RCC 7860 (cell line): ENCODE results near the gene RASA3.
A peak's percentile ranks its signal among the peaks of the same experiment; 100 is the strongest.

Experiments
- DNase-seq: peaks from one replicate; pipeline ENCODE4 v3.0.0-alpha.2; 2015; ENCODE audit warnings: low spot score
- FAIRE-seq: peaks from 2 replicates; lab custom pipeline; 2012; peaks lifted over from hg19 to GRCh38; lab: Jason Lieb, UNC

RASA3 gene

DNA sequence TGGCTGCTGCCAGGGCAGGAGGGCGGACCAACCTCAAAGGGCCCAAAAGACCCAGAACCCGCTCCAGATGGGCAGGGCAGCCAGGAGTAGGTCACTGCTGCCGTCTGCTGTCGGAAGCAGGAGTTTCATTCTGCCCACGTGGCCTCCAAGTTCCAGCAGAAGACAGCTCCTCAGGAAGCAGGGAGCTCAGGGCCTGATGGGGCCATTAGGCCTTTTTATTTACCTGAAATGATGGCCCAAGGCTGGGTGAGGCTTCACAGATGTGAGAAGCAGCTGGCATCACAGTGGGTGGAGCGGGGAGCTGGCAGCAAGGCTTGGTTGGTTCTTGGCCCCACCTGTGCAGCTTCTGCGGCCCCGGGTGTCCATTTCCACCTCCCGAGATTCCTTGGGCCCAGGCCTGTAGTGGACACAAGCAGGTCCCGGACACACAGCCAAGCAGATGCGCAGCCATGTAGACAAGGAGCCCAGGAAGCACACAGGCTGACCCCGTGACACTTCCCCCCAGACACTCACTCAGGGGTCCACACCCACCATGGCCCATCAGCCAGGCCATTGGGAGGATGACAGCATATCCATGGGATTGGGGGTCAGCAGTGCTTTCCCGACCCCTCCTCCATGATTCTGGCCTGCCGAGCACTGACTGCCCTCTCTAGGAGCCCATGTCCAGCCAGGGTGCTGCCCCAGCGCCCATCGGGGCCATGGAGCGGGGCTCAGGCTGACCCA lies 185.0 kb downstream of the RASA3 start:
- DNase-seq: no peak
- FAIRE-seq: no peak

DNA sequence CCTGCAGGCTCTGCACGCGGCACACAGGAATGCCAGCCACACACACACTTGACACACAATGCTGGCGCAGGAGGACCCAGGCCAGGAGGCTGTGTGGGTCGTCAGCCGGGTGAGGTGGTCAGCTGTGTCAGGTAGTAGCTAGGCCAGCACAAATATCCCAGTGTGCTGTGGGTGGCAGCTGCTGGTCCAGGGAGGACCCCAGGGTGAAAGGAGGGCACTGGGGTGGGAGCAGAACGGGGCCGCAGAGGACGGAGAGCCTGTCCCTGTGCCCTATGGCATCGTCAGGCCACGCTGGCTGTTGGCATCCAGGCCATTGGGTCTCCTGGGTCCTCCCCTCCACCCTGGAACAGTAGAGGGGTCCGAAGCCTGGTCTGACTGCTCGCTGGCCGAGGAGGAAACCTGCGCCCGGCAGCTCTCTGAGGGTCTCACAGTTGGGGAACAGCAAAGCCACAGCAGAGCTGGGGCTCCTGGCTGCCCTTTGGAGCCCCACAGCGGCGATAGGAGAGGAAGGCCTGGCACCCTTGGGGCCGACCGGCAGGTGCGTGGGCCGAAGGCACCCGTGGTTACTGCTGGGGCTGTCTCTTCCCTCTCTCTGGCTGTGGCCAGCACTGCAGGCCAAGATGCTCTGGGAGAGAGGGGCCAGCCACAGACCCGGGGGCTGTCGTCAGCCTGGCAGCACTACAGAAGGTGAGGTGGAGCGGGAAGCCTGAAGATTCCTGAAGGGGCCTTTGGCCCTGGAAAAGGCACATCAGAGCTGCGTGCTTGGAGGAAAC lies 185.8 kb downstream of the RASA3 start:
- no peak for FAIRE-seq
- DNase-seq: no peak

DNA sequence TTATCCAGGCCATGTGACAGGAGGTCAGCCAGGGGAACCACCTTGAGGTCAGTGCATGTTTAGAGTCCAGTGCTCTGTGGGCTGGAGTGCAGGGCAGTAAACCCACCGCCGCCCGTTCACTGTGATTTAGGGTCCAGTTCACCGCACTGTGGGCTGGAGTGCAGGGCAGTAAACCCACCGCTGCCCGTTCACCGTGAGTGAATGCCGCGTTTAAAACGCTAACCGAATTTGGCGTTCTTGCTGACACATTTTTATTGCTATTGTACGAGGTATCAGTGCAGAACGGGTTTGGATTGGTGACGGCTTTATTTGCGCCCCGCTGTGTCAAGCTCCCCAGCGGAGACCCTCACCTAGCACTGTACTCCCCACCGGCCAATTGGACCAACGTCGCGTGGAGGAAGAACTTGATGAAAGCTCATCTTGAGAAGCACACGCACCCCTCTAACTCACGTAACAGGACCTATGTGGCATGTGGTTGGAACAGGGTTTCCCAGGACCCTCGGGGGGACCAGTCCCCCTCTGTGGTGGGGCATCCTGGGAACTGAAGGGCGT lies 186.5 kb downstream of the RASA3 start:
- no peak for FAIRE-seq
- no peak for DNase-seq

DNA sequence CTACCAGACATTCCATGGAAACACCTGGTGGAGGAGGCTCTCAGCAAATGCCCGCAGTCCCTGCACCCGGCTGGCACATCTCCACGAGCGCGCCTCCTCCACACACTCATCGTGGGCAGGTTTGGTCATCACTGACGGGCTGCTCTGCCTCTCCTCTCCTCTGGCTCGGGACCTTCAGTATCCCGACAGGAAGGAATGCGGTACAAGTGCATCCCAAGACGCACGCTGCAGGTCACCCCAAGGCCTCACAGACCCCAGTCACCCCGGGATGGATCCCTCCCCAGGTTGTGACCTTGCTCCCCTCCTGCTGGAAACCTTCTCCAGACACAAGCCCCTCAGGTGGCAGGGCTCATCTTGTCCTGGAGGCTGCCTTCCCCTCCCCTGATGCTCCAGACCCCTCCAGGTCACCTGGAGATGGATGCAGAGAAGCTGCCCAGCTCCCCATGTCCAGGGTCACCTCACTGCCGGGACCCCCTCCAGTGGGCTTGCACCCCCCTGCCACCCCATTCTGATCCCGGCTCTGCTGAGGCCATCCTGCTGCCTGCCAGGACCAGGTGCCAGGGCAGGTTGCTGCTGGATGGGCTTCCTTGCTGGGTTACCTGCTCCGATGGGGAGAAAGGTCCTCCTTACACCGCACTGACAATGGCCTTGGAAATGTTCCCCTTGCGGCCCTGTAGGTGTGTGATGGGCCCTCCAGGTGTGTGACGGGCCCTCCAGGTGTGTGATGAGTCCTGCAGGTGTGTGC lies 188.4 kb downstream of the RASA3 start:
- DNase-seq: no peak
- FAIRE-seq: no peak

DNA sequence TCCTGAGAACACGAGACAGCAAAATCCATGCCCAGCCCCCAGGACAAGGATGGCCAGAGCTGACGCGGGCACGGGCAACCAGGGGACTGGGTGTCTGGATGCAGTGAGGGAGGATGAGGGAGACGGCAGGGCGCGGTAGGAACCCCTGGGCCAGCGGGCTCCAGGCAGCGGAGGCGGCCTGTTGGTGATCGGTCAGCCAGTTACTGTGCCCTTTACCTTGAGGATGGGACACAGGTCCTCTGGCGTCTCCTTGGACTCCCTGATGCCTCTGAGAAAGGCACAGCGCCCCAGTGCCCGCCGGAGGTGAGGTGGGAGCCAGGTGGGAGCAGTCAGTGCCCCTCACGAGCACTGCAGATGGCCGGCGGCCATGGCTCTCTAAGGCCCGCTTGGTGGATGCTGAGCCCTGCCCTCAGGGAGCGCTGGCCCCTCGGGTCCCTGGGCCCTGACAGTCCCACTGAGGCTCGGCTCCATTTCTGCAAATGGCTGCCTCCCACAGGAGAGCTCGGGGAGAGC lies 189.8 kb downstream of the RASA3 start:
- FAIRE-seq: no peak

DNA sequence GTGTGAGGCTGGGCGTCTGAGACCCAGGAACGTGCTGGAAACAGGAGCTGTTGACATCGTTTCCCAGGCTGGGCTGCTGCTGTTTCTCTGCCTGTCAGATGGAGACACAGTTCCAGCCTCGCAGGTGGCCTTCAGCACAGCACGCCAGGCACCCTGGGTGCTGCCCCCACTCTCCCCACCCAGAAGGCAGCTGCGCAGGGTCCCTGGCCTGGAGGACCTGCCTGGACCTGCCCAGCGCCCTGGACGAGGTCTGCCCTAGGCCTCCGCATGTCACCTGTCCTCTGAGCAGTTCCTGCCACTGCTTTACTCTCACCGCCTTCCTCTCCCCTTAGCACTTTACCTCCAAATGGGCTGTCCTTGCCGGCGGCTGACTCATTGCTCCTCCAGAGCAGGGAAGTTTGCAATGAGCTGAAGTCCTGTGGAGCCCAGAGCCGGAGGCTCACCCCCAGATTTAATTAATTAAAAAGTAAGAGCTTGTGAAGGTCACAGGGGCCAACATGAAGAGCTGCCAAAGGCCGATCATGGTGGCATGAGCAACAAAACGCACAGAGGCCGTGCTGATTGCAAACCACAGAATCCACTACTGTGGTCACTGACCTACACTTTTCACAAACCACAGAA lies 190.7 kb downstream of the RASA3 start:
- DNase-seq (peak; percentile 42), FAIRE-seq (no peak)

More for the DNA sequence above, 189.8 kb downstream of the RASA3 start:
- DNase-seq: no peak

DNA sequence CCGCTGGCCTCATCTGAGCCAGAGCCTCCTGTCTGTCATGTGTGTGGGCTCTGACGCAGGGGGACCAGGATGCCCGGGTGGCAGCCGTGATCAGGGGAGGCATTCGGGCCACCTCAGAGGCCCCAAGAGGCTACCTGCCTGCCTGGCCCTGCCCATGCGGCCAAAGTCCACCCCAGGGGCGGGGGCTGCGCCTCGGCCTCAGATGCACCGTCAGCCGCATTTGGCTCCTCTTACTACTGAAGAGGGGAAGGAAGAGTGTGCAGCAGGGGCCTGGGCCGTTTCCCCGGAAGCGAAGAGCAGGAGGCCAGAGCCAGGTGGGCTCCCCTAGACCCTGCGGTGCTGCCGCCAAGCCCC lies 192.5 kb downstream of the RASA3 start:
- DNase-seq (no peak), FAIRE-seq (no peak)

DNA sequence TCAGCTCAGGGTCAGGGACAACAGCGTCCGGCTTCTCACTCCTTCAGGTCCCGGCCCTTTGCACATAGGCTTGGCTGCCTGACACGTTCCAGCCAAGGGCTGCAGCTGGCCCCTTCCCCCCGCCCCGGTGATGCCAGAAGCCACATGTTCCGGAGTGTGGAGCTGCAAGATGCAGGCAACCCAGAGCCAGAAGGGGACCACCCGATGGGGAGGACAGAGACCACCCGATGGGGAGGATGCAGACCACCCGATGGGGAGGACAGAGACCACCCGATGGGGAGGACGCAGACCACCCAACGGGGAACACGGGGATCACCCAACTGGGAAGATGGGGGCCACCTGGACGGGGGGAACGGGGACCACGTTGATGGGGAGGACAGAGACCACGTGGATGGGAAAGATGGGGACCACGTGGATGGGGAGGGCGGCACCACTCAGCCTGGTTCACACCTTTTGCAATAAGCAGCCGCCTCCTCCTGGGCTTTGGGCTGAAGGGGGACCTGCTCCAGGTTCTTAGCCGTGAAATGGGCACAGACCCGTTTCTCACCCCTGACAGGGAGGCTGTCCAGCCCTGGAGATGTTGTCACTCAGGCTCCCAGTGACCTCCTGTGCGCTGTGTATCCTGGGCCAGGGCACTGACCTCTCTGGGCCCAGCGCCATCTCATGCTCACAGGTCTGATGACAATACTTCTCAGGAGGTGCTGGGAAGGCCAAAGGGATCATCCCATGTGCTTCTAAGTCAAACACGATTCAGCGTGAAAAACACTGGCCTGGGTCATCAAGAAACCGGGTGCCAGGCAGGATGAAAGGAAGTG lies 193.1 kb downstream of the RASA3 start:
- DNase-seq (no peak), FAIRE-seq (no peak)

DNA sequence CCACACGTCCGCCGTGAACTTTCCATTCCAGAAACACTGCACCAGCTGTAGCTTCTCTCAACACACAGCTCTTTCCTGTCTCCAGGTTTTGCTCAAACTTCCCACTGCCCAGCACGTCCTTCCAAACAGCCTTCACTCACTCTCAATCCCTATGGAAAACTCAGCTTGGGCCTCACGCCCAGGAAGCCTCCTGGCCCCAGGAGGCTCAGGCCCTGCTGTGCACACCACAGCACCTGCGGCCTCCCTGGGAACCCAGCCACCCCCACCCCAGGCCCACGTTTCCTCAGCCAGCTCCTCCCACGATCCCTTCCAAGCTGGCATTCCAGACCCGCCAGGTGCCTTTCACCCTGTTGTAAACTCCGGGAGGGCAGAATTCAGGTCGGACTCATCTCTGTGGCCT lies 193.7 kb downstream of the RASA3 start:
- DNase-seq (no peak), FAIRE-seq (no peak)

DNA sequence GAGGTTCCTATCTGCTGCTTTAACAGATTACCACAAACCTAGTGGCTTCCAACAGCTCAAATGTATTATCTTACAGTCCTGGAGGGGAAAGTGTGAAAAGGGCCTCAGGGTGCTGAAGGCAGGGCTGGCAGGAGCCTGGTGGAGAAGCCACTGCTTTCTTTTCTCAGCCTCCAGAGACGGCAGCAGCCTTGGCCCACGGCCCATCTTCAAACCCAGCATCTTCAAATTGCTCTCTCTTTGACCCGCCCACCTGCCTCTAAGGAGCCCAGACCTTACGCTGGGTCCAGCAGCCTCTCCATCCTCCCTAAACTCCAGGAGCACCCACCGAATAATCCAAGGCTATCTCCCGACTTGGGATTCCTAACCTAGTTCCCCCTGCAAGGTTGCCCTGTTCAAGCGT lies 194.2 kb downstream of the RASA3 start:
- FAIRE-seq (no peak), DNase-seq (no peak)

DNA sequence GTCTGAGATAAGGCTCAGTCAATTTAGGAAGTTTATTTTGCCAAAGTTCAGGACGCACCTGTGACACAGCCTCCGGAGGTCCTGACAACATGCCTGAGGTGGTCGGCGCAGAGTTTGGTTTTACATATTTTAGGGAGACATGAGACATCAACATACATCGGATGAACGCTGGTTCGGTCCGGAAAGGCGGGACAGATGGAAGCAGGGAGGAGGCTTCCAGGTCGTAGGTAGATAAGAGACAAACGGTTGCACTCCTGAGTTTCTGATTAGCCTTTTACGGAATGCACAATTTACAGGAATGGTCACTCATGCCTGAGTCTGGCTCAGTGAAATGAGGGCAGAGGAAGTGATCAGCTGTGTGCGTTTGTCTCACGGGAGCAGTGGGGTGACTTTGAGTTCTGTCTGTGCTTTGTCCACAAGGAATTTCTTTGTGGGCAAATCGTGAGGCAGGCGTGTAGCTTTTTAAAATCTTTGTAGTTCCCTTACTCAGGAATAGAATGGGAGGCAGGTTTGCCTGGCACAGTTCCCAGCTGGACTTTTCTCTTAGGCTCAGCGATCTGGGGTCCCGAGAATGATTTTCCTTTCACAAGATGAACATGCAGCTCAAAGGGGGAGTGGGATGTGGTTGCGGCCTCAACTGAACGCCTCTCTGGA lies 194.8 kb downstream of the RASA3 start:
- FAIRE-seq (no peak), DNase-seq (no peak)

DNA sequence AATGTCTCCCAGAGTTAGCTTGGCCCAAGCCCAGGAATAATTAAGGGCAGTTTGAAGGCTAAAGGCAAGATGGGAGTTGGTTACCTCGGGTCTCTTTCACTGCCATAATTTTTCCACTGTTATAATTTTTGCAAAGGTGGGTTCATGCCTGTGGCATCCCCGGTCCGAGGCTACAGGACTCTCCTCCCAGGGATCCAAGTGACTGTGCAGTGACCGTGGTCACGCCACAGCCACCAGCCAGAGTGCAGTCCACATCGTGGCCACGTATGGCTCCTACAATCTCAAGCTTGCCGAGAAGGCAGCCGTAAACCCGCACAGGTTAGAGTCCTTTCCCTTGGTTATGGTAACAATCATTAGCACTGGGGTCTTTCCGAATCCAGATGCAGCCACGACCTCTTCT lies 195.3 kb downstream of the RASA3 start:
- FAIRE-seq: no peak

DNA sequence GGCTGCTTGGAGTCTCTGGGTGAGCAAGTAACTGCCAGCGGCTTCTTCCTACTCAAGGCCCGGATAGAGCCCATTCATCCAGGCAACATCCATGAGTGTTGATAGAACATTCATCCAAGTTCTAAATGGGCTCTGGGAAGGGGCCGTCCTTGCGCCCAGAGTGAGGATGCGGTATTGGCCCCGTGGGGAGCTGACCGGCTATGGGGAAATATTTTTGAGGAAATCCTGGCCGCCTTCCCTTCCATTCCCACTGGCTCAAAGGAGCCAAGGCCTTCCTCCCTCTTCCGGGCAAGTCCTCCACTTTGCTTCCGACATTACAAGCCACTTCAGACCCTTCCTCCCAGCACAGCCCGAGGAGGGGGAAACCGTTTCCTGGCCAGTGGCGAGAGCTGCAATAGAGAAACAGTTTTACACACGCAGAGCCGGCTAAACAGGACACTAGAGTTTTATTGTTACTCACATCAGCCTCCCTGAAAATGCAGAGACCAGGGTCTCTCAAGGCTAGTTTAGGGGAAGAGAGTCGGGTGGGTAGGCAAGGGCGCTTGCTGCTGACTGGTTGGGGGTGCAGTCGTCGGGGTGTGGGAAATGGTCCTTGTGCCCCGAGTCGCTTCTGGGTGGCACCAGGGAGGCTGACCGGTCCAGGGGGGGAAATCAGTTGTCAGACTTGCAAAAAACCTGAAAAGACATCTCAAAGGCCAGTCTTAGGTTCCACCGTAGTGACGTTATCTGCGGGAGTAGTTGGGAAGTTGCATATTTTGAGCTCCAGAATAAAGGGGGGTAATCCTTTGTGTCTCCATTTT lies 196.1 kb downstream of the RASA3 start:
- no peak for FAIRE-seq
- no peak for DNase-seq

More for the DNA sequence above, 195.3 kb downstream of the RASA3 start:
- no peak for DNase-seq

DNA sequence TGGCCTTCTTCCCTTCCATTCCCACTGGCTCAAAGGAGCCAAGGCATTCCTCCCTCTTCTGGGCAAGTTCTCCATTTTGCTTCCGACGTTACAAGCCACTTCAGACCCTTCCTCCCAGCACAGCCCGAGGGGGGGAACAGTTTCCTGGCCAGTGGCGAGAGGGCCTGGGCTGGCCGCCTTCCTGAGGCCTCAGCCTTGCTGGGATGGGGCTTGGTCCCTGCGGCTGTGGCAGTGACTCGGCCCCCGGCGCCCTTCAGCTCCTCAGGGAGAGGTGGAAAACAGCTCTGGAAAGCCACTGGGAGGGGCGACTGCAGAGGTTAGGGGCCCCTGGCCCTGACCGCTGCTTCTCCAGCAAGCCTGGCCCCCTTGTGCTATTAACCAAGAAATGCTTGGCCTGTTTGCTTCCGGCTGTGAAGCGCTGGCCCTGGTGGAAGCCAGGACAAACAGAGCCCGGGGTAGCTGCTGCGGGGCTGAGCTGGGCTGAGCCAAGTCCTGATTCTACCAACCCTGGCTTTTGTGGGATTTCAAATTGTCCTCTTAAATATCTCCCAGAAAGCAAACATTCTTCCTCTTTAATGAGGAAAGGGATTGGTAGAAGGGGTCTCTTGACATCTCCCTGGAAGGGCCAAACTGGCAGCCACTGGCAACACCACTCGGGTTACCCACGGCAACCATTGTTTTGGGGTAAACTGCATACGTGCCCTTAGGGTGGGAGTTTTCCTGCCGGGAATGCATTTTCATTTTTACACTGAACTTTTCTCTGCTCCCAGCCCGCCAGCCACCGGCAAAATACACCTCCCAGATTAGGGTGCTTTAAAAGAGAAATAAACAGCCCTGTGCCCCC lies 197.2 kb downstream of the RASA3 start:
- no peak for FAIRE-seq
- no peak for DNase-seq

DNA sequence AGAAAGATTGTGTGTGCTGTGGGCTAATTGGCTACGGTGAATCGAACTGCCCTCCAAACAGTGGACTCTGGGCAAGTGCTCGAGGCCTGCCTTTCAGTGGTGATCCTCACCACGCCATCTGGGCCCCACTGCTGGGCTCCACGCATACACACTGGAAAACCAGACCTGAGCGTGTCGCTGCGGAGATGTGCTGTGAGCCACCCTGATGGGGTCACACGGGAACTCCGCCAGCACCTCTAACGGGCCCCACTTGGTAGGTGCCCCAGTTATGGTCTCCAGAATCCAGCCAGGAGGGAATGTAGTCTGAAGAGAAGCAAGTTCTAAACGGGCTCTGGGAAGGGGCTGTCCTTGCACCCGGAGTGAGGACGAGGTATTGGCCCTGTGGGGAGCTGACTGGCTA lies 197.8 kb downstream of the RASA3 start:
- DNase-seq (no peak), FAIRE-seq (no peak)

DNA sequence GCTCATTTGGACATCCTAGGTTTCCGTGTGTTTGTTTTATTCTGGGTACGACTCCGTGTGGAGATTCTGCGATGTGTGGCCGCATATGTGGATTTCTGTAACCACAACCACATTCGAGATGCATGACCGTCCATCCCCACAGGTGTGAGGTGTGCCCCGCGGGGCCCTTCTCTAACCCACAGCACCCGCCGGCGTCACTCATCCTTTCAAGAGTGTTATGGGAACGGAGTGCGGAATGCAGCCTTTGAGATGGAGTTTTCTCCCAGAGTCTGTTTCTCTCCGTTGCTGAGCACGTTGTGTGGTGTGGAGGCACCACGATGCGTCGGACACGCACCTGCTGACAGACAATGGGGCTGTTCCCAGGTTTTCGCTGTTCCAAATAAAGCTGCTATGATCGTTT lies 198.5 kb downstream of the RASA3 start:
- FAIRE-seq: no peak
- no peak for DNase-seq

DNA sequence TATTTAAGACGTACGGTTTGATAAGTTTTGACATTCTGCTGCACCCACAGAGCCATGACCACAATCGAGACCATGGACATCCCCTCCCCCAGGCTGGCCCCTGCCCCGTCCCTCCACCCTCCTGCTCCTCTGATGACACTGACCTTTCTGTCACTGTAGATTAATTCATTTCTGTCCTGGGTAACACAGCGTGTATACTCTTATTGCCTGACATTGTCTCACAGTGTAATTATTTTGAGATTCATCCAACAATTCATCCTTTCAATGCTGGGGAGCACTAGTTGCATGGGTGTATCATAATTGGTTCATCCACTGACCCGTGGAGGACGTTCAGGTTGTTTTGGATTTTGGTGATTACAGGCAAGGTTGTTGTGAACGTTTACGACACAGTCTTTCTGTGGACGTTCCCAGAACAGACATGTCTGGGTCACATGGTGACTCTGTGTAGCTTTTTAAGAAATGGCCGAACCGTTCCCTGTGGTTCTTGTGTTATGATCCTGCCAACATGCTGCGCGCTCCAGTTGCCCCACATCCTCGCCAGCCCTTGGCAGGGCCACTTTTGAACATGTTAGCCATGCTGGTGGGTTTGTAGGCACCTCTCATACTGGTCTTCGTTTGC lies 200.5 kb downstream of the RASA3 start:
- no peak for FAIRE-seq

More for the DNA sequence above, 200.5 kb downstream of the RASA3 start:
- DNase-seq: no peak
